ENCODE measurements around the gene GBF1. TPM values are rescaled to one million over a fixed set of nuclear protein-coding genes. Genes with fewer than 3 reads are reported as not detected.
A peak's percentile ranks its signal among the peaks of the same experiment; 100 is the strongest.

The GBF1 gene
- total RNA-seq, 1 experiment from 2014 or later, result 28.3 TPM

- TF ChIP-seq CTCF (conservative IDR thresholded peaks at IDR 0.05), result no peak
- no peak for TF ChIP-seq EZH2 (IDR thresholded peaks at IDR 0.05; ENCODE audit: low read depth)
- H3K4me2 ChIP-seq, result peak overlapping the region; percentile 28; the same call in 1 of the 2 replicates
- CTCF ChIA-PET, result interaction anchor here (0.6 to 0.7 kb wide), 2 partner anchors 124 to 686 kb away, joined by 5 read pairs; no protein-coding TSS in a partner anchor
- intact Hi-C loops (cut with micrococcal nuclease; ENCODE audit: unreplicated experiment), result no loop called here
- H3F3A ChIP-seq (ENCODE audit: insufficient read depth, low read depth), result peaks cover 4% of the 10 kb centered on the region; the same call in 1 of the 2 replicates
- no peaks in the 10 kb centered on the region for H3K79me2 ChIP-seq (ENCODE audit: low read depth)
- H3K9me3 ChIP-seq (ENCODE audit: insufficient read depth, low read depth), result no peaks in the 10 kb centered on the region
- no peak overlapping the region for H3K4me3 ChIP-seq
- H3K27ac ChIP-seq, result no peak overlapping the region
- POLR2A ChIA-PET (ENCODE audit: unreplicated experiment), result no interaction called here
- H2AFZ ChIP-seq, result no peak overlapping the region
- no TSS peak for BruUV-seq (replicated peaks)
- H3K36me3 ChIP-seq (ENCODE audit: low read depth), result no peaks in the 10 kb centered on the region
- no peaks in the 10 kb centered on the region for H4K20me1 ChIP-seq (ENCODE audit: insufficient read depth)
- H3K27me3 ChIP-seq (ENCODE audit: insufficient read depth, low read depth), result no peaks in the 10 kb centered on the region
- peaks cover 7% of the 10 kb centered on the region for H3K4me1 ChIP-seq (replicated peaks; ENCODE audit: insufficient read depth)
- DNase-seq, result peak in 1 of 2 experiments; percentile 77
- H3K9me2 ChIP-seq (ENCODE audit: insufficient read depth), result no peaks in the 10 kb centered on the region
Observed at GRCh38 chr10:102227050-102227449, 18.3 kb upstream of the GBF1 start.

- POLR2A ChIA-PET (ENCODE audit: unreplicated experiment), result interaction anchor here (0.5 to 0.6 kb wide), 2 partner anchors 60 to 354 kb away, joined by 3 read pairs; no protein-coding TSS in a partner anchor
- Histone ChIP-seq H3K9me2 (ENCODE audit: insufficient read depth) (no peaks in the 10 kb centered on the region), H3K36me3 (ENCODE audit: low read depth) (no peaks in the 10 kb centered on the region), H3K4me1 (replicated peaks; ENCODE audit: insufficient read depth) (peaks cover 7% of the 10 kb centered on the region), H3K4me2 (peak overlapping the region; percentile 81), H3K9me3 (ENCODE audit: insufficient read depth, low read depth) (no peaks in the 10 kb centered on the region), H4K20me1 (ENCODE audit: insufficient read depth) (no peaks in the 10 kb centered on the region), H3K27ac (no peak overlapping the region), H3K79me2 (ENCODE audit: low read depth) (no peaks in the 10 kb centered on the region), H3K27me3 (ENCODE audit: insufficient read depth, low read depth) (no peaks in the 10 kb centered on the region), H3K4me3 (peak overlapping the region; percentile 57; the same call in 1 of the 2 replicates), H2AFZ (peak overlapping the region; percentile 78), H3F3A (ENCODE audit: insufficient read depth, low read depth) (peaks cover 4% of the 10 kb centered on the region; the same call in 1 of the 2 replicates)
- intact Hi-C loops (cut with micrococcal nuclease; ENCODE audit: unreplicated experiment), result loop anchor here (1.0 to 5.0 kb wide), 6 partner anchors 61 to 353 kb away; no protein-coding TSS in a partner anchor
- peak; percentile 68 to 77 for DNase-seq
- no TSS peak for BruUV-seq (replicated peaks)
- CTCF ChIA-PET, result interaction anchor here (0.5 to 3.1 kb wide), 16 partner anchors 16 to 478 kb away, joined by 3 to 17 read pairs (median 3); partner anchors contain the start of genes GBF1 and NFKB2
- TF ChIP-seq CTCF (conservative IDR thresholded peaks at IDR 0.05) (peak; percentile 82), EZH2 (IDR thresholded peaks at IDR 0.05; ENCODE audit: low read depth) (no peak)
Observed at GRCh38 chr10:102229810-102230263, 15.5 kb upstream of the GBF1 start.

- POLR2A ChIA-PET (ENCODE audit: unreplicated experiment), result interaction anchor here (0.5 to 0.6 kb wide), 4 partner anchors 61 to 353 kb away, joined by 3 read pairs; no protein-coding TSS in a partner anchor
- no peak overlapping the region for H3K27ac ChIP-seq
- no peaks in the 10 kb centered on the region for H3K9me2 ChIP-seq (ENCODE audit: insufficient read depth)
- no peaks in the 10 kb centered on the region for H3K9me3 ChIP-seq (ENCODE audit: insufficient read depth, low read depth)
- H3K36me3 ChIP-seq (ENCODE audit: low read depth), result no peaks in the 10 kb centered on the region
- no peaks in the 10 kb centered on the region for H3K27me3 ChIP-seq (ENCODE audit: insufficient read depth, low read depth)
- H3K4me1 ChIP-seq (replicated peaks; ENCODE audit: insufficient read depth), result peaks cover 9% of the 10 kb centered on the region
- TF ChIP-seq EZH2 (IDR thresholded peaks at IDR 0.05; ENCODE audit: low read depth) (no peak), CTCF (conservative IDR thresholded peaks at IDR 0.05) (no peak)
- BruUV-seq (replicated peaks), result no TSS peak
- no peaks in the 10 kb centered on the region for H3K79me2 ChIP-seq (ENCODE audit: low read depth)
- peak; percentile 61 to 64 for DNase-seq
- H4K20me1 ChIP-seq (ENCODE audit: insufficient read depth), result no peaks in the 10 kb centered on the region
- peak overlapping the region; percentile 57; the same call in 1 of the 2 replicates for H3K4me3 ChIP-seq
- peak overlapping the region; percentile 81 for H3K4me2 ChIP-seq
- CTCF ChIA-PET, result interaction anchor here (0.5 to 3.1 kb wide), 15 partner anchors 15 to 477 kb away, joined by 3 to 17 read pairs (median 3); partner anchors contain the start of gene GBF1
- peaks cover 4% of the 10 kb centered on the region; the same call in 1 of the 2 replicates for H3F3A ChIP-seq (ENCODE audit: insufficient read depth, low read depth)
- H2AFZ ChIP-seq, result peak overlapping the region; percentile 78
- intact Hi-C loops (cut with micrococcal nuclease; ENCODE audit: unreplicated experiment), result loop anchor here (1.0 to 5.0 kb wide), 6 partner anchors 62 to 353 kb away; no protein-coding TSS in a partner anchor
Observed at GRCh38 chr10:102230264-102230860, 15.0 kb upstream of the GBF1 start.
